Measurements from ENCODE around the gene TRIM24.

GRCh38 chr7:138569418-138569817, 109.4 kb downstream of the TRIM24 start:
- TF ChIP-seq, protein P1, sequence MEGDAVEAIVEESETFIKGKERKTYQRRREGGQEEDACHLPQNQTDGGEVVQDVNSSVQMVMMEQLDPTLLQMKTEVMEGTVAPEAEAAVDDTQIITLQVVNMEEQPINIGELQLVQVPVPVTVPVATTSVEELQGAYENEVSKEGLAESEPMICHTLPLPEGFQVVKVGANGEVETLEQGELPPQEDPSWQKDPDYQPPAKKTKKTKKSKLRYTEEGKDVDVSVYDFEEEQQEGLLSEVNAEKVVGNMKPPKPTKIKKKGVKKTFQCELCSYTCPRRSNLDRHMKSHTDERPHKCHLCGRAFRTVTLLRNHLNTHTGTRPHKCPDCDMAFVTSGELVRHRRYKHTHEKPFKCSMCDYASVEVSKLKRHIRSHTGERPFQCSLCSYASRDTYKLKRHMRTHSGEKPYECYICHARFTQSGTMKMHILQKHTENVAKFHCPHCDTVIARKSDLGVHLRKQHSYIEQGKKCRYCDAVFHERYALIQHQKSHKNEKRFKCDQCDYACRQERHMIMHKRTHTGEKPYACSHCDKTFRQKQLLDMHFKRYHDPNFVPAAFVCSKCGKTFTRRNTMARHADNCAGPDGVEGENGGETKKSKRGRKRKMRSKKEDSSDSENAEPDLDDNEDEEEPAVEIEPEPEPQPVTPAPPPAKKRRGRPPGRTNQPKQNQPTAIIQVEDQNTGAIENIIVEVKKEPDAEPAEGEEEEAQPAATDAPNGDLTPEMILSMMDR (IDR thresholded peaks at IDR 0.05), result no peak
- no peak for TF ChIP-seq ZFX (IDR thresholded peaks at IDR 0.05; ENCODE audit: borderline replicate concordance)

Measured in 22Rv1 (cell line).